ENCODE measurements around the gene PLD1. TPM values are rescaled to one million over a fixed set of nuclear protein-coding genes. Genes with fewer than 3 reads are reported as not detected.

Gene PLD1
- total RNA-seq, 1 donor from 2014 or later = 0.93 TPM

DNA sequence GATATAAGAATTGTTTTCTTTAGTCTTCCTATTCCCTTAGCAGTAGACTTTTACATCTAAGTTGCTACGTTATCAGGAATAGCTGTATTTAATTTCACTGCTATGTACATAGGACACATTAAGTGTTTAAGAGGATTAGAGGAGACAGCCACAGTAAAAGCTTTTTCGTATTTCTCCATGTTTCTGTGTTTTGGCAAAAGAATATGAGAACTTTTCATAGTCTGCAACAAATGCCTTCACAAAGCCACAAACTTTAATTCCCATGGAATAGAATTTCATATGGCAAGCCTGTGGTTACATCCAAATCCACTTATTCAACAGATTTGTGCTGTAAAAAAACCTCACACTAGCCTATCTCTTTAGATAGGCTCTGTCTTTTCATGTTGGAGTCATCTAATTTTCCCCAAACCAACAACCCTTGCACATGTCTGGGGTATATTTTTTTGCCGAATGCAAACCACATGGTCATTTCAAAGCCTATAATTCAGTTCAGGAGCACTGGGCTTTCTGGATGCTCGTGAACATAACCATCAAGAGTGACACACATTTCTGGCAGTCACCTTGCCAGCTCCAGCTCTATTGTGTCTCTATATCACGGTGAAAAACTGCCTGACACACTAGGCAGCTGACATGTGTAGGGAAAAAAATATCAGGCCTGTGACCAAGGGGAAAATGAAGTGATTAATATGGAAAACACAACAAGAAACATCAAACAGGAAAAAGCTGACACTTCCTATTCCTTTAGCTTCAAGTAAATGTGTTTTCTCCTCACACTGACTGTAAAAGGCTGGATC, 19.2 kb downstream of the PLD1 start:
- Mint-ChIP-seq H3K4me1 (peaks cover 19% of the 10 kb centered on the region), H3K9me3 (peaks cover 8% of the 10 kb centered on the region), H3K4me3 (no peak overlapping the region), H3K36me3 (ENCODE audit: low read depth) (no peaks in the 10 kb centered on the region), H3K27me3 (ENCODE audit: low read depth) (no peaks in the 10 kb centered on the region), H3K27ac (ENCODE audit: unreplicated experiment) (no peak overlapping the region)
- TF ChIP-seq, protein P1, sequence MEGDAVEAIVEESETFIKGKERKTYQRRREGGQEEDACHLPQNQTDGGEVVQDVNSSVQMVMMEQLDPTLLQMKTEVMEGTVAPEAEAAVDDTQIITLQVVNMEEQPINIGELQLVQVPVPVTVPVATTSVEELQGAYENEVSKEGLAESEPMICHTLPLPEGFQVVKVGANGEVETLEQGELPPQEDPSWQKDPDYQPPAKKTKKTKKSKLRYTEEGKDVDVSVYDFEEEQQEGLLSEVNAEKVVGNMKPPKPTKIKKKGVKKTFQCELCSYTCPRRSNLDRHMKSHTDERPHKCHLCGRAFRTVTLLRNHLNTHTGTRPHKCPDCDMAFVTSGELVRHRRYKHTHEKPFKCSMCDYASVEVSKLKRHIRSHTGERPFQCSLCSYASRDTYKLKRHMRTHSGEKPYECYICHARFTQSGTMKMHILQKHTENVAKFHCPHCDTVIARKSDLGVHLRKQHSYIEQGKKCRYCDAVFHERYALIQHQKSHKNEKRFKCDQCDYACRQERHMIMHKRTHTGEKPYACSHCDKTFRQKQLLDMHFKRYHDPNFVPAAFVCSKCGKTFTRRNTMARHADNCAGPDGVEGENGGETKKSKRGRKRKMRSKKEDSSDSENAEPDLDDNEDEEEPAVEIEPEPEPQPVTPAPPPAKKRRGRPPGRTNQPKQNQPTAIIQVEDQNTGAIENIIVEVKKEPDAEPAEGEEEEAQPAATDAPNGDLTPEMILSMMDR (conservative IDR thresholded peaks at IDR 0.05) = no peak
- DNase-seq (ENCODE audit: low read depth, low spot score) = no peak

GRCh38 chr3:171790574-171790897, 19.7 kb downstream of the PLD1 start:
- Mint-ChIP-seq H3K4me1 (peaks cover 19% of the 10 kb centered on the region), H3K27ac (ENCODE audit: unreplicated experiment) (no peak overlapping the region), H3K9me3 (peaks cover 8% of the 10 kb centered on the region), H3K36me3 (ENCODE audit: low read depth) (no peaks in the 10 kb centered on the region), H3K27me3 (ENCODE audit: low read depth) (no peaks in the 10 kb centered on the region), H3K4me3 (no peak overlapping the region)
- TF ChIP-seq, protein P1 (conservative IDR thresholded peaks at IDR 0.05) = no peak
- DNase-seq (ENCODE audit: low read depth, low spot score) = no peak

DNA sequence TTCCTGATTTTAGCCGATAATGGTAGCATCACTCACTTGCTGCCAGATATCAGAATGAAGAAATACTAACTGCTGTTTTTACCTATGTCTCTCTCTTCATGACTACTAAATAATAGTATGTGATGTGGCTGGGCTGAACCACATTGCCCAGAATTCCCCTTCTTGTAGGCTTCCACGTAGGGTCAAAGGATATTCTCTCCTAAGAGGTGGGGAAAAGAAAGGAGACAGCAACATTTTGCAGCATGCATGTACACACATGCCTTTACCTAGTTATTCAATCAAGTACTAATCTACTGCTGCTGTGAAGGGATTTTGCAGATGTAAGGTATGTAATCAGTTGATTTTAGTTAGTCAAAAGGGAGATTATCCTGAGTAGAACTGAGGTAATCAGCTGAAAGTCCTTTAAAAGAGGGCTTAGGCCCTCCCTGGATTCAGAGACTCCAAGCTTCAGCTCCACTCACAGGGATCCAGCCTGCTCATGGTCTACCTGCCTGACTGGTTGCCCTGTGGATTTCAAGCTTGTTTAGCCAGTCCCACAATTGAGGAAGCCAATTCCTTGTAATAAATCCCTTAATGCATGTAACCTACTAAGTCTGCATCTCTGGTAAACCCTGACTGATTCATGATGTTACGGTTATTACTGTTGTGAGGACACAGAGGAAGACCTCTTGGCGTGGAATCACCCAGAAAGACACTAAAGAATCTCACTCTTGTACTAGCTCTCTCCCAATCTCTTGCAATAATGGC, 20.4 kb downstream of the PLD1 start:
- DNase-seq (ENCODE audit: low read depth, low spot score) = no peak
- H3K27ac Mint-ChIP-seq (ENCODE audit: unreplicated experiment) = no peak overlapping the region
- H3K4me3 Mint-ChIP-seq = no peak overlapping the region

DNA sequence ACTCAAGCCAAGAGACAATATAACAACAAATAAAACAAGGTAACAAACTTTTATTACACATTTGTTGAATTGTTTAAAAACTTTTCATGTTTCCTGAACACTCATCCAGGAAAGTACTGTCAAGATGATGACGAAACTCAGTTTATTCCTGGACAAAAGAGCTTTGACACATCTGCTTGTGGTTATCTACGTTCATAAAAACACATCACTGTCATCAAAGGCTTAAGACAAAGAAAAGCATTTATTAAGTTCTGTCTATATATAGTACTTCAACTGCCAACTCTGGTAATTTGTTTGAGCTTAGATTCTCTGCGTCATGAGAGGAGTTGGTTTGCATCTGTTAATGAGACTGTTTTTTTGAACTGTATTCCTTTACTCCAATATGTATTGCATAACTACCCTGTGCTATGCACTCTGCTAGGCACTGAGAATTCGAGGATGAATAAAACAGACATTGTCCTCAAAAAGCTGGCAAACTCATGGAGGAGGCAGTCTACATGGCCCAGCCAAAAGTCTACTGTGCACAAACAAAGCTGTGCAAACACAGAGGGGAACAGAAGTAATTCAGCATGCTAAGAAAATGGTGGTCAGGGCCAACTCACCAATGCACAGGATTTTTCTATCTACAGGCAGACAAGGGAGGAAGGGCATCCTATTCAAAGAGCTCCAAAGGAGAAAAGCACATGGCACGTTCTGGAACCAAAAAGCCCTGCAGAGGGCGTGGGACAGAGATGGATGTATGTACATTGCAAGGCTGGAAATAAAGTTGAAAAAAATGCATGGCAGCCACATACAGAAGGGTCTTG, 21.5 kb downstream of the PLD1 start:
- H3K9me3 Mint-ChIP-seq = peaks cover 8% of the 10 kb centered on the region
- DNase-seq (ENCODE audit: low read depth, low spot score) = no peak
- peaks cover 5% of the 10 kb centered on the region for H3K27me3 Mint-ChIP-seq (ENCODE audit: low read depth)
- H3K4me1 Mint-ChIP-seq = peaks cover 23% of the 10 kb centered on the region
- no peaks in the 10 kb centered on the region for H3K36me3 Mint-ChIP-seq (ENCODE audit: low read depth)
- TF ChIP-seq, protein P1 (conservative IDR thresholded peaks at IDR 0.05) = no peak
- H3K27ac Mint-ChIP-seq (ENCODE audit: unreplicated experiment) = no peak overlapping the region
- no peak overlapping the region for H3K4me3 Mint-ChIP-seq

More for the DNA sequence above, 20.4 kb downstream of the PLD1 start:
- H3K27me3 Mint-ChIP-seq (ENCODE audit: low read depth) = no peaks in the 10 kb centered on the region
- TF ChIP-seq, protein P1 (conservative IDR thresholded peaks at IDR 0.05) = no peak
- peaks cover 19% of the 10 kb centered on the region for H3K4me1 Mint-ChIP-seq
- H3K9me3 Mint-ChIP-seq = peaks cover 8% of the 10 kb centered on the region
- H3K36me3 Mint-ChIP-seq (ENCODE audit: low read depth) = no peaks in the 10 kb centered on the region

DNA sequence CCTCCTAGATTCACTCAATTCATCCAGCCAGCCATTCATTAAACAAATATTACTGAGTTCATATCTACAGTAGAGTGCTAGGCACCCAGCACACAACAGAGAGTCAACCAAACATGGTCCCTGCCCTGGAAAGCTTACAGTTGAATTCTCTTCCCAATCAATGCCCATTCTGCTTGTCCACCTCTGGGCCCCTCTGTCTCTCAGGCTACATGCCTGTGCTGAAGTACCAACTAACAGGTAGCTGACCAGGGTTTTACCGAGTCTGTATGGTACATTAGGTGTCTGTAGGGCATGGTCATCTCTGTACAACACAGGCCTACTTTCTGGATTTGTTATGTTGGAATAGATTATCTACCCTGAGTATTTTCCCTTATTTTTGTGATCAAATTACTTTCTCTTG, 23.3 kb downstream of the PLD1 start:
- Mint-ChIP-seq H3K36me3 (ENCODE audit: low read depth) (no peaks in the 10 kb centered on the region), H3K27me3 (ENCODE audit: low read depth) (peaks cover 5% of the 10 kb centered on the region), H3K4me1 (peaks cover 19% of the 10 kb centered on the region), H3K4me3 (no peak overlapping the region), H3K27ac (ENCODE audit: unreplicated experiment) (no peak overlapping the region), H3K9me3 (peaks cover 8% of the 10 kb centered on the region)
- no peak for DNase-seq (ENCODE audit: low read depth, low spot score)
- TF ChIP-seq, protein P1 (conservative IDR thresholded peaks at IDR 0.05) = no peak

Measured in neural crest cell (in vitro differentiated cells).